MM.1S (cell line): Measurements from ENCODE around the gene CYP27A1.

Experiments
- CTCF ChIP-seq: fragments of 300-600 bp; sonication (generic); IDR thresholded peaks from 2 replicates; pipeline ENCODE4 v1.5.1; 2016; ENCODE audit warnings: antibody characterized with exemption, low read length, mixed read lengths
- EZH2 ChIP-seq: fragments of 300-600 bp; sonication (generic); optimal IDR thresholded peaks from 2 replicates; pipeline ENCODE3; 2017; ENCODE audit warnings: low read depth, mild to moderate bottlenecking, antibody characterized with exemption, low read length, mixed read lengths
- EZH2phosphoT487 ChIP-seq: fragments of 300-600 bp; sonication (generic); IDR thresholded peaks from 2 replicates; pipeline ENCODE4 v1.6.1; 2018; ENCODE audit warnings: antibody characterized with exemption, low read length

GRCh38 chr2:218839888-218840287 is 57.9 kb downstream of the CYP27A1 start:
- no peak for TF ChIP-seq CTCF
- no peak for TF ChIP-seq EZH2
- TF ChIP-seq EZH2phosphoT487, result no peak
